ENCODE measurements around the gene KPNB1.

DNA sequence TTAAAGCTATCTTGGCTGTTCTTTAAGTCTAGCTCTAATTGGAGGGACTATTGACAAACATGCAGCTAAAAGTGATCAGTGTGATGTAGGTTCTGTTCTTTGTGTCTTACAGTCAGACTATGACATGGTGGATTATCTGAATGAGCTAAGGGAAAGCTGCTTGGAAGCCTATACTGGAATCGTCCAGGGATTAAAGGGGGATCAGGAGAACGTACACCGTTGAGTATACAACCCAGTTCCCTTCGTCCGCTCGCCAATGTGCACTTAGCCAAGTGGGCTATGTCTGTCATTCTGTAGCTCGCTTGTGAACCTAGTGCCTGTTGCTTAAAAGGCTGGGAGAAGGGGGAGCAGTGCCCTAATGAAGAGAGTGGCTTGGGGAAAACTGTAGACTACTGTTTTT, 28.5 kb downstream of the KPNB1 start:
- TF ChIP-seq, protein P1, sequence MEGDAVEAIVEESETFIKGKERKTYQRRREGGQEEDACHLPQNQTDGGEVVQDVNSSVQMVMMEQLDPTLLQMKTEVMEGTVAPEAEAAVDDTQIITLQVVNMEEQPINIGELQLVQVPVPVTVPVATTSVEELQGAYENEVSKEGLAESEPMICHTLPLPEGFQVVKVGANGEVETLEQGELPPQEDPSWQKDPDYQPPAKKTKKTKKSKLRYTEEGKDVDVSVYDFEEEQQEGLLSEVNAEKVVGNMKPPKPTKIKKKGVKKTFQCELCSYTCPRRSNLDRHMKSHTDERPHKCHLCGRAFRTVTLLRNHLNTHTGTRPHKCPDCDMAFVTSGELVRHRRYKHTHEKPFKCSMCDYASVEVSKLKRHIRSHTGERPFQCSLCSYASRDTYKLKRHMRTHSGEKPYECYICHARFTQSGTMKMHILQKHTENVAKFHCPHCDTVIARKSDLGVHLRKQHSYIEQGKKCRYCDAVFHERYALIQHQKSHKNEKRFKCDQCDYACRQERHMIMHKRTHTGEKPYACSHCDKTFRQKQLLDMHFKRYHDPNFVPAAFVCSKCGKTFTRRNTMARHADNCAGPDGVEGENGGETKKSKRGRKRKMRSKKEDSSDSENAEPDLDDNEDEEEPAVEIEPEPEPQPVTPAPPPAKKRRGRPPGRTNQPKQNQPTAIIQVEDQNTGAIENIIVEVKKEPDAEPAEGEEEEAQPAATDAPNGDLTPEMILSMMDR (IDR thresholded peaks at IDR 0.05), result no peak
- no peak for TF ChIP-seq POLR2A (IDR thresholded peaks at IDR 0.05)

Data from Peyer's patch (tissue), 4 donors.